GM19452 (cell line): ENCODE results near the gene CTTNBP2.

ENCODE experiments used
- ATAC-seq: cut with Tn5 transposase; IDR thresholded peaks from one replicate; pipeline ENCODE4 v1.9.1; 2021; ENCODE audit not compliant: unreplicated experiment

CTTNBP2 gene

DNA sequence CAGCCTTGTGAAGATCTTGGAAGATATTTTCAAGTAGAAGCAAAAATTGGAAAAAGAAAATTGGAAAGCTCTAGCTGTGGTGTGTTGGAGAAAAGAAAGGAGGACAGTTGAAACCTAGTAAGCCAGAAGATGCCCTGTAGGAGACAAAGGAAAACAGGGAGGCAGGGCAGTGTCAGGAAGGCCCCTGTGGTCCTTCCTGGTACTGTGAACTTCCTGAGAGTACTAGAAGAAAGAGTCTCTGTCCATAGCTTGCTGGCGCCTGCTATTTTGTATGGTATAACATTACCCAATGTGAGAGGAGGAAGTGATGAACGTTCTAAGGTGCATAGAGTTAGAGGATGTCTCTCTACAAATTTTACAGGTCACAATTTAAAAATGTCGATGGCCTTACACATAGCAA lies 183.1 kb downstream of the CTTNBP2 start:
- ATAC-seq = no peak

DNA sequence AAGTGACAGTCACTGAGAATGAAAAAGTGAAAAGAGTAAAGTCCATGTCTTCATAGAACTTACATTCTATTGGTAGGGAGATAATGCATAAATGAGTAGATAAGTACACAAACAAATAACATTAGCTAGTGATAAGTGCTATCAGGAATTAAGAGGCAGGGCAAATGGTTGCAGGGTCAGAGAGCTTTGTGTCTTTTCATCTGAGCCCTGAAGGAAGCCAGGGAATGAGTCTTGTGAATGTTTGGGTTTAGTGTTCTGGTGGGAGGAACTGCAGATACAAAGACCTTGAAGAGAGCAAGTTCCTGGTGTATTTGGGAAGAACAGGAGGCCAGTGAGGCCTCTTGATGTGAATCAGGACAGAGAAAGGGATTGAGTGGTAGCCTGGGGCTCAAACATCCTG lies 183.8 kb downstream of the CTTNBP2 start:
- ATAC-seq = no peak

DNA sequence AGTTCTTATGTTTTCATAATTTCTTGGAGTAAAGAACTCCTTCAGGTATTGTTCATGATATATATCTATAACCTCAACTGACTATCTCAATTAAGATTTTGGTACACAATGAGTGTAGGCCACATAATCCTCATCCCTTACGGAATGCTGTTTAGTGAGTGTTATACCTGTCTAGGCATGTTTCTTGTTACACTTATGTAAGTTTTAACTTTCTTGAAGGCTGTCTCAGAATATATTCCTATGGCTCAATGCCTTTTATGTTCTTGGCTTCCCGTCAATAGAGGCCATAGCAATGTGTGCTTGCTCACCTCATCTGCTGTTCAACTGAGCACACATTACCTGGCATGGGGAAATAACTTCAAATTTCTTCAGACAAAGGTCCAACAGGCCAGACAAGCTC lies 185.1 kb downstream of the CTTNBP2 start:
- ATAC-seq = no peak

DNA sequence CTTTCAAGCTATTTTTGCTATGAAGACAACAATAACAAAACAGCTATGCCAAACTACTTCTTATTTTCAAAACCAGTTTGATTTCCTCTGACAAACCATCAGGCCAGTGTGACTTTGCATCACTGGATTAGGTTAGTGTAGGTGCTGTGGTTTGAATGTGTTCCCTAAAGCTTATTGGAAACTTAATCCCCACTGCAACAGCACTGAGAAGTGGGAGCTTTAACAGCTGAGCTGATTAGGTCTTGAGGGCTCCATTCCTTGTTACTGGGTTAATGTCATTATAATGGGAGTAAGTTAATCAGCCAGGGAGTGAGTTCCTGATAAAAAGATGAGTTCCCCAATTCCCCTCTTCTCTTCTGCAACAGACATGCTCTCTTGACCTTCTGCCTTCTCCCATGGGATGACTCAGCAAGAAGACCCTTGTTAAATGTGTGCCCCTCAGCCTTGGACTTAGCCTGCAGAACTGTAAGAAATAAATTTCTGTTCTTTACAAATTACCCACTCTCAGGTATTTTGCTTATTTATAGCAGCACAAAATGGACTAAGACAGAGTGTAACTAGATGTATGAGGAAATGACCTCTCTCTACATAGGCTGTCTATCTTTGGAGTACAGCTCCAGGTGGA lies 186.8 kb downstream of the CTTNBP2 start:
- ATAC-seq = no peak

DNA sequence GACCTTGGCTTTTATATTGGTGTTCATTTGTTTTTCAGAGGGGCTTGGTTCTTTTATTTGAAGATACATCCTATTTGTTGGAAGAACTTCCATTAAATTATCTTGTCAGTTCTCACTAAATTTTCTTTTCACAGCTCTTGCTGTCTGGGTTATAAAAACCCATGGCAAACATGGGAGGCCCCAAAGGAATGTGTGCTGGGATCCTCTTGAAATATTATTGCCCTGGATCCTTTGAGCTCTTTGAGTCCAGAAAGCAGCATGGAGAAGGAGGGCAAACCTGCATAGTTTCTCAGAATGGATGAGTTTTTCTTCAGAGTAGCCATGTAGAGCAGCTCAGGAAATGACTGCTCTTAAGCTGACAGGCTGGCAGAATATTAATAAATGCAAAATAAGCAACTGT lies 187.4 kb downstream of the CTTNBP2 start:
- ATAC-seq = no peak

DNA sequence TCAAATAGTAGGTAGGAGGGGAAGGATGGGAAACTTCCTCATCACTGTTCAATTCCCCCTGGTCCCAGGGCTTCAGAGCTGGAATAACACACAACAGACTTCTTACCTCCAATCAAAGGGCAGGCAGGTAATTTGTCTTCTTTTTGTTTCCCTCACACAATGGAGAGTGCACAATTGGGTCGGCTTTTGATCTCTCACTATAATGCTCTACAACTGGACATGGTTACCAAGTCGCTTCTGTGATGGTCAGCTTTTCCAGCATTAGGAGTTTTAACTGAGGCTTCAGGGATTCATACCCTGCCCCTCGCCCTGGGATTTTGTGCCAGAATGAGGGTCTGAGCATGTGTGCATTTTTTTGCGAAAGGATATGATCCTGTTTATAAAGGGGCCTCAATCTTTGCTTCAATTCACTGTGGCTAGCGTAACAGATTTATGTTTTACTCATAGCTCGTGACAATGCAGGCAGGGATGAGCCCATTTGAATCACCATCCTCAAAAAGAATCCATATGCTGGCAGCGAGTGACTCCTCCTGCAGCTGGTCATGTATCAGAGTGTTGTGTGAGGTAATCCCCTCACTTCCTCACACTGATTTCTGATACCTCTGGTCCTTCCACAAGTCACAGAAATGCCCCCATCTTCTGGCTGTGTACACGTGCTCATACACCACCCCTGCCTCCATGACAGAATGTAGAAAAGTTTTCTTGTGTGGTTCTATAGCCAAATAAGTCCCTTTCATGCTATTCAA lies 189.6 kb downstream of the CTTNBP2 start:
- ATAC-seq = no peak

DNA sequence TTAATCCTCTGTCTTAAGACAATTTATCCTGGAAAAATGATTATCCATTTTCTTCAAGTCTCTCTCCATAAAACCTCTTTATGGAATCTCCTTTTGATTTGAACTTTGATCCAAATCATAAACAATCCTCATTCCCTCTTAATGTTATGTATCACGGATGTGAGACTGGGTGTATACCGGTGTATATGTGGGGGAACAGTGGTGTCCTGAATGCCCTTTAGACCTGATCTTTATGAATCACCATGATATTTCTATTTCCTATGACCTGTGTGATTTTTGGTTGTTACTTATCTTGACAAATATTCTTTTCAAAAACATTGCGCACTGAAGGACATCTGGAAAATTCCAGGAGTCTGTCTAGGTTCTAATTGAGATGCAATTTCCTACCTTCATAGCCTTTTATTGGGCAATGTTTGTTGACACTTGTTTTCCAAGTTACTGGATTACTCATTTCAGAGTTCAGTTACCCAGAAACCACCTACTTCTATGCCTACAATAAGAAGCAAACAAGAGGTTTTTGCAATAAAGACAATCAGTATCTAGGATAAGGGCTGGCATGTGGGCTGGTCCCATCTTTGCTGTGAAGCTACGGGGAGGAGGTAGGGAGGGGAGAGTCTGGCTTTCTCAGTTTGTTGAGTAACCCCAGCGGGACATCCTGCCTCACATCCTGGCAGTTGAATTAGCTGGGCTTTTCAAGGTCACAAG lies 190.4 kb downstream of the CTTNBP2 start:
- ATAC-seq = no peak

DNA sequence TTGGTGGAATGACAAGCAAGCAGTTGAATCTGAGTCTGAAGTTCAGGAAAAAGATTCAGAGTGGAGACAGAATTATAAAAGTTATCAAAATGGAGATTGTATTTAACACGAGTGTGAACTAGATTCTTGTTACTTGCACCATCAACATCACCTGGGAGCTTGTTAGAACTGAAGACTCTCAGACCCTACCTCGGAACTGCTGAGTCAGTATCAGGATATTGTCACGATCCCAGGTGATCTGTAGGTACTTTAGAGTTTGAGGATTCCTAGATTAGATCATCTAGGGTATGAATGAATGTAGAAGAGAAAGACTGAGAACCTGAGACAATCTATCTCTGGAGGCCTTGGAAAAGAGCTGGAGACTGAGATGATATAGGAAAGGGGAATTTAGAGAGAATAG lies 194.1 kb downstream of the CTTNBP2 start:
- ATAC-seq = no peak

DNA sequence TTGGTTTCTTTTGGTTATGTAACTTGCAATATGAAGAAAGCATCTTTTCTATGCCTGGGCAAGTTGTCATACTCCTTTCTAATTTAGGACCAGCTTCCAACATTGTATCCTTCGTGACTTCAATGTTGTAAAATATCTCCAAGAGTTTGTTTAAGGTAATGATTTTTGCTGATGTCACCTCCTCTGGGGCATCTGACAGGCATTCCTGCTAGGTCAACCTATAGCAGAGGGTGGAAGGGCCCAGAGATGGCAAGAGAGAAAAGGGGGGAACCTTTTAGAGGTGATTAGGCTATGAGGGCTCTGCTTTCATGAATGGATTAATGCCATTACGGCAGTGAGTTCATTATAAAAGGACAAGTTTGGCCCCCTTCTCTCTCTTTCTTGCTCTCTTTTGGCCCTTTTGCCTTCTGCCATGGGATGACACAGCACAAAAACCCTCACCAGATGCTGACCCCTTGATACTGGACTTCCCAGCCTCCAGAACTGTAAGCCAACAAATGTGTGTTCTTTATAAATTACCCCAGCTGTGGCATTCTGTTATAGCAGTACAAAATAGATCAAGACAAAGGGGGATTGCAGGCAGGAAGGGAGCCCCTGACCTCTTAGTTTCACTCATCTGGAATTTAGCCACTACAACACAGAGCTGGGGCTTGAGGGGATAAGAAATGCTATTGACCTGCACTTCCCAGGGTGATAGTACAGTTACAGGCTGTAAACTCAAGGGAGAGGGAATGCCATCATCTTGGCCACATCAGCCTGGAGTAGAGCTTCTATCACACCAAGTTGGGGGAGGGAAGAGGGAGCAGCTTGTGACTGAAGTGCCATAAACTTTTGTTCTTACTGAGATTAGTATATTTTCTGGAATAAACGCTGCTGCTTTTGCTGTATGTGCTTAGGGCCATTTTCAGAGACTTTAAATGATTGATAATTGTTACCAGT lies 197.5 kb downstream of the CTTNBP2 start:
- ATAC-seq = no peak

DNA sequence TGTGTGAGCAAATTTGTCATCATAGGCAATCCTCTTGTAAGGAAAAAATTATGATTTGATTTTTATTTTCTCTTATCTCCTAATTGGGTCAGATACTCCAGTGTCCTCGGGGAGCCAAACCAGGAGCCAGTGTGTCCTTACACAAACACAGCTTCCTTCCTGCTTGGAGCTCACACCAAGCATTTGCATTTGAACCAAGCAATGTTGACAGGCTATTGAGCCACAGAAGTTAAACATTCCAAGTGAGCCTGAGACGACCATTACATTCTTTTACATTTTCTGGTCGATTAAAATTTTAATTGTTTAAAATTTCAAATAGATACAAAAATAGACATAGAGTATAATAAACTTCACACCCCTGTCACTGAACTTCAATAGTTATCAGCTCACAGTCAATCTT lies 198.6 kb downstream of the CTTNBP2 start:
- ATAC-seq = no peak

DNA sequence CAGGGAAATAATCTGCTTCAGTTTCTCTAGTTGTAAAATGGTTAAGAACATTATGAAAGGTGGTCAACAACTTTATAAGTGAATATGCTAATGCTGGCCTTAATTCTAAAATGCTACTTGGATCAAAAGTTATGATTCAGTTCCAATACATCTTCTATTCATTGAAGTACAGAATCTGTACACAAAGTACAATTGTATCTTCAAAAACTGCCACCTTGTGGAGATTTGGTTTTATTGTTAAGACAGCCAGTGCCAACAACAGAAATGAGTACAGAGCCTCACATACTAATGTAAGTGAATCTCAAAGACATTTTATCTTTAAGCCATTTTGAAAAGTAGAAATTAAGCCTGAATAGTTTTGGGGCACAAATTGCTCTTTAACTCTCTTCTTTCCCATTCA lies 199.4 kb downstream of the CTTNBP2 start:
- ATAC-seq = no peak

DNA sequence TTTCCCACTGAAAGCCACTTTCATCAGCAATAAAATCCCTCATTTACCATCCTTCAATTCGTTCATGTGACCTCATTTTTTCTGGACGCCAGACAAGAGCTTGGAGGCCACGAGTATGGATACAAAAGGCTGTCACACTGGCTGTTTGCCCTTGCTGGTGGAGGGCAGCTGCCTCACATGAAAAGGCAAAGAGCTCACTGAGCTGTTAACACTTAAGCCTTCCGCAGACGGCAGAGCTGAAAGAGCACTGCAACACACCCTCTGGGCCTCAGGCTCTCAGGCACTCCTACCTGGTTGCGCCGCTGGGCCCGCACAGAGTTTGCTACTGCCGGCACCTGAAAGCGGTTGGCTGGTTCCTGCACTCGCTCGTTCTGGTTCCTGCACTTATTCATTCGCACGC lies 199.9 kb downstream of the CTTNBP2 start:
- ATAC-seq = no peak

DNA sequence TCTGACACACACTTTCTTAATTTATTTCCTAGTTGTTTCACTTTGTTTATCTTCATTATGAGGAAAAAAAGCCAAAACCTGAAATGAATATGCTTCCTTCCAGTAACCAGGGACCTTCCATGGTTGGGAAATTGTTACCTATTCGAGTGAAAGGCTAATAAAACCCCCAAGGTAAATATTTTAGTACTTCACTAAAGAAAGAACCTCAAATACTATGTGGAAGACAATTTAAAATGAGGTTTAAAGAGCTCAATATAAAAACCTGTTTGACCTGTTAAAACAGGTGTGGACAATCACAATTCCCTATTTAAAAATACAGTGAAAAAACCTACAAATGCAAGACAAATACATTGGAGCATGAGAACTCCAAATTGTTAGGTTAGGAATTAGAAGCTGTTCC lies 200.8 kb downstream of the CTTNBP2 start:
- ATAC-seq = no peak

DNA sequence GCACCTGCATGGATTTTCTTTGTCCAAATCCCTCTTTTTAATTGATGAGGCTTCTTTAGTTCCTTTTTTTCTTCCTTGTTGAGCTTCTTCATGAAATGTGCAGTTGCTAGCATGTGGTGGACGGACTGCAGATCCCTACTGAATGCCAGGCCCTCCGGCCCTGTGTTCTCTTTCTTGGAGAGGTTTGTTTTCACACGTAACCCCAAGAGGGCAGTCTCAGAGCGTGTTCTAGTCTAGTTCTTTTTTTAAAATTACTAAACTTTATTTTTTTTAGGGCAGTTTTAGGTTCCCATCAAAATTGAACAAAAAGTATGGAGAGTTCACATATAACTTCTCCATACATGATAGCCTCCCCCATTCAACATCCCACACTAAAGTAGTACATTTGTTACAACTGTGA lies 203.4 kb downstream of the CTTNBP2 start:
- ATAC-seq = no peak

DNA sequence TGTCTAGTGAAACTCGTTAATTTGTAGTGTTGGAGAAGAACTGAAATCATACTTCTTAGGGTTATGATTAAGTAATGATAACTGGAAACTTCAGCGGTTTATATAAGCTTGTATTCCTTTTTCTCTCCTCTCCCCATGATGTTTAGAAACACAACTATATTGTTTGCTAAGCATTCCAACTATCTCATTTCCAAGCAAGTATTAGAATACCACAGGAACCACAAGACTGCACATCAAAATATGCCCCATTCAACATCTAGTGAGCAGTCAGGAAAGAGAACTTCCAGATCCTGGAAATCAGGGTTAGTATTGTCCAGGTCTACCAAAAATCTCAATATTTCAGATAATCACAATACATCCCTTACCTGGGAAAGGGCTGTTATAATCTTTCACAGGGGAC lies 205.8 kb downstream of the CTTNBP2 start:
- ATAC-seq = no peak

DNA sequence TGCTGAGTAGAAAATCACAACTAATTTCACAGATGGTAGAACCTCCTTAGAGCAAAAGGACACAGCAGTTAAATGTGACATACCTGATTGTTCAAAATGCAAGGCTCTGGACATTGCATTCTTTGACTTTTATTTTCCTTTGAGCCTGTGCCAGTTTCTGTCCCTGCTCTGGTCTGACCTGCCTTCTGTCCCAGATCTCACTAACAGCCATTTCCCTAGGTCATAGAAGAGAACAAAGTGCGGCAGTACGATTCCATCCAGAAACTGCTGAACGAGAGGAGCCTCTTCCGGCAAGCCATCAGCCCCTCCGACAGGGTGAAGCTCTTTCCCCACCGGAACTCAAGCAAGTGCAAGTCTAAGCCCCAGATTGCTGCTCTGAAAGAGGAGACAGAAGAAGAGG lies 206.6 kb downstream of the CTTNBP2 start:
- ATAC-seq = no peak

DNA sequence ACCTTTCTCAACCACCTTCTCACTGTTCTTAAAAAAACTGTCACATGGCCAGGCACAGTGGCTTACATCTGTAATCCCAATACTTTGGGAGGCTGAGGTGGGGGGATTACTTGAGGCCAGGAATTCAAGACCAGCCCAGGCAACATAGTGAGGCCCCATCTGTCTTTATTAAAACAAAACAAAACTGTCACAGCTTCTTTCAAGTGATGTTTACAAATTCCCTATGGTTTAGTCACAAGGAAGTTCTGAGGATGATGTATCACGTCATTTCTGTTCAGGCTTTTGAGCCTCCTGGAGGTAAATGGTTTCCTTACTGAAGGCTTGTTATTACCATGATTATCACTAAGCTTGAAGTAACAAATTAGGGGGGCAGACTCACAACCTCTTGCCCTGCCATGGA lies 207.2 kb downstream of the CTTNBP2 start:
- no peak for ATAC-seq

DNA sequence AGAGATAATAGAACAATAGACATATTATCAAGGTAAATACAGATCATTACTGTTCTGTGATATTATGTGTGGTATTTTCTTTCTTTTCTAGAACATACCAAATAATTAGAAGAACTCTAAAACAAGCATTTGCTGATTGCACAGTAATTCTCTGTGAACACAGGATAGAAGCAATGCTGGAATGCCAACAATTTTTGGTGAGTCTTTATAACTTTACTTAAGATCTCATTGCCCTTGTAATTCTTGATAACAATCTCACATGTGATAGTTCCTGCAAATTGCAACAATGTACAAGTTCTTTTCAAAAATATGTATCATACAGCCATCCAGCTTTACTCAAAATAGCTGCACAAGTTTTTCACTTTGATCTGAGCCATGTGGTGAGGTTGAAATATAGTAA lies 207.9 kb downstream of the CTTNBP2 start:
- no peak for ATAC-seq

DNA sequence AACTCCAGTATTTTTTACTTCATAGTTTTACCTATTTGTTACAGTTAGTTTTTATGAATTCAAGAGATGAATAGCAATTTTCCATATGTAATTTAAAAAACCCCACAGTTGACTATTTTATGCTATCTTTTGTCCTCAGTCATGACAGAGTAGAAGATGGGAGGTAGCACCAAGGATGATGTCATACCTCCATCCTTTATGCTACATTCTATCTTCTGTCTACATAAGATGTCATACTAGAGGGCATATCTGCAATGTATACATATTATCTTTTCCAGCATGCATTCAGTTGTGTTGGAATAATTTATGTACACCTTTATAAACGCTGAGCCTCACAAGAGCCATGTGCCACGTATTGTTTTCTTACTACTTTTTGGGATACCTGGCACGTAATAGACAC lies 209.2 kb downstream of the CTTNBP2 start:
- ATAC-seq = no peak

DNA sequence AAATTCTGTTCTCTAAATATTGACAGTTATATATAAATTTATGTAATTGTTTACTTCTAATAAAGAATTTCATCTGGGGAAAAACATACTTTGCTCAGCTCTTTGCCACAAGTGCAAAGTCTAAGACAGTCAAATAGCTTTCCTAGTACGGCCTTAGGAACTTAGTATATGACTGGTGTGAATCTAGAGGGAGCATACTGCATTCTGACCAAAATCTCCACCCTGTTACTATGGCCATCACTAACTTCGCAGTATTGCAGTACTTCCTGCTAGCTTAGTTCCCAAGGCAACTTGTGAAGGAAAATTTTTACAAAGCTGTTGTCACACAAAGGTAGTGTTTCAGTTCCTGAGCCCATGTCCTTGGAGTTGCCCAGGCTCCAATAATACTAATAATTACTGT lies 211.9 kb downstream of the CTTNBP2 start:
- ATAC-seq = no peak
